Fibroblast of gingiva (primary cell): ENCODE data around the gene CBLC.
"Not testable (repeated sequence)": the region's sequence is repeated elsewhere in the genome, so short reads cannot be mapped to it uniquely, and the experiment has no call there.

Source experiments
- DNase-seq: peaks from one replicate; pipeline ENCODE4 v3.0.0-alpha.2; 2011; ENCODE audit warnings: low read depth

The CBLC gene

DNA sequence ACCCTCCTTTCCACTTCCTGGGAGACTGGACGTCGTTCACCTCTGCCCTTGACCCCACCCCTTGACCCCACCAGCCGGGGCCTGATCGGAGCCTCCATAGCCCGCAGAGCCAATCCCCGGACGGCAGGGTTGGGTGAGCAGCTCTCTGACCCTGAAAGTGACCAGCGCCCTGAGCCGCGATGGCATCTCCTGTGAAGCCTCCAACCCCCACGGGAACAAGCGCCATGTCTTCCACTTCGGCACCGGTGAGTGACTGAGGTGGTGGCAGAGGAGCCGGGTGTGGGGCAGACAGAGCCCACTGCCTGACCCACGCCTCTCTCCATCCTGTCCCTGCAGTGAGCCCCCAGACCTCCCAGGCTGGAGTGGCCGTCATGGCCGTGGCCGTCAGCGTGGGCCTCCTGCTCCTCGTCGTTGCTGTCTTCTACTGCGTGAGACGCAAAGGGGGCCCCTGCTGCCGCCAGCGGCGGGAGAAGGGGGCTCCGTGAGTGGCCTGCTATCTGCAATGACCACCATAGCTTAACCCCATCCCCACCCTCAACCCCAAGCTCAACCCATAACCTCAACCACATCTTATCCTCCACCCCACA, 41.6 kb downstream of the CBLC start:
- no peak for DNase-seq

DNA sequence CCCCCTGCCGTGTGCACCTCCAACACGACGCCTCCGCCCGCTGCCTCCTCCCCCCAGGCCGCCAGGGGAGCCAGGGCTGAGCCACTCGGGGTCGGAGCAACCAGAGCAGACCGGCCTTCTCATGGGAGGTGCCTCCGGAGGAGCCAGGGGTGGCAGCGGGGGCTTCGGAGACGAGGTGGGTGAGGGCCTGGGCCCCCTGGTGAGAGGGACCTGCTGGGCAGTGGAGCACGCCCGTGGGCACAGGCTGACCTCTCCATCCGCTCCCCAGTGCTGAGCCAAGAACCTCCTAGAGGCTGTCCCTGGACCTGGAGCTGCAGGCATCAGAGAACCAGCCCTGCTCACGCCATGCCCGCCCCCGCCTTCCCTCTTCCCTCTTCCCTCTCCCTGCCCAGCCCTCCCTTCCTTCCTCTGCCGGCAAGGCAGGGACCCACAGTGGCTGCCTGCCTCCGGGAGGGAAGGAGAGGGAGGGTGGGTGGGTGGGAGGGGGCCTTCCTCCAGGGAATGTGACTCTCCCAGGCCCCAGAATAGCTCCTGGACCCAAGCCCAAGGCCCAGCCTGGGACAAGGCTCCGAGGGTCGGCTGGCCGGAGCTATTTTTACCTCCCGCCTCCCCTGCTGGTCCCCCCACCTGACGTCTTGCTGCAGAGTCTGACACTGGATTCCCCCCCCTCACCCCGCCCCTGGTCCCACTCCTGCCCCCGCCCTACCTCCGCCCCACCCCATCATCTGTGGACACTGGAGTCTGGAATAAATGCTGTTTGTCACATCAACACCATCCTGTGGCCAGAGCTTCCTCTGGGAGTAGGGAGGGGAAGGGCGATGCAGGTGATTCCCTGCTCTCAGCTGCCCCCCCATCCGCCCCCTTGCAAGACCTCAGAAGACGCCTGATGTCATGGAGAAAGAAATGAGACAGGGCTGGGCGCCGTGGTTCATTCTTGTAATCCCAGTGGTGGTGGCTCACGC, 43.2 kb downstream of the CBLC start:
- DNase-seq, result no peak

DNA sequence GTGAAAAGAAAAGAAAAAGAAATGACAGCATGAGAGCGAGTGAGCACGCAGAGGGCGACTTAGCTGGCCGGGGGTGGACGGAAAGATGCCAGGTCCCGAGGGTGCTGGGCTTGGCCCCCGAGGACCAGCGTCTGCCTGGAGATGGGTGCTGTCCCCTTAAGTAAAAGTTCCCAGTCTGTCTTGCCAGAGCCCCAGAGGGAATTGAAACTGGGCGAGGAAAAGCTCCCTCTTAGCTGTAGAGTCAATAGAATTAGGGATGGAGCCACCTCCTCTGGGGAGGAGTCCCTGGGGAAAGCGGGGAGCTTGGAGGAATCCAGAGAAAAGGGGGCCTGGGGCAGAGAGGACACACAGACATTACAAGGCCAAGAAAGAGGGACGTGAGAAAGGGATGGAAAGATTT, 44.5 kb downstream of the CBLC start:
- no peak for DNase-seq

DNA sequence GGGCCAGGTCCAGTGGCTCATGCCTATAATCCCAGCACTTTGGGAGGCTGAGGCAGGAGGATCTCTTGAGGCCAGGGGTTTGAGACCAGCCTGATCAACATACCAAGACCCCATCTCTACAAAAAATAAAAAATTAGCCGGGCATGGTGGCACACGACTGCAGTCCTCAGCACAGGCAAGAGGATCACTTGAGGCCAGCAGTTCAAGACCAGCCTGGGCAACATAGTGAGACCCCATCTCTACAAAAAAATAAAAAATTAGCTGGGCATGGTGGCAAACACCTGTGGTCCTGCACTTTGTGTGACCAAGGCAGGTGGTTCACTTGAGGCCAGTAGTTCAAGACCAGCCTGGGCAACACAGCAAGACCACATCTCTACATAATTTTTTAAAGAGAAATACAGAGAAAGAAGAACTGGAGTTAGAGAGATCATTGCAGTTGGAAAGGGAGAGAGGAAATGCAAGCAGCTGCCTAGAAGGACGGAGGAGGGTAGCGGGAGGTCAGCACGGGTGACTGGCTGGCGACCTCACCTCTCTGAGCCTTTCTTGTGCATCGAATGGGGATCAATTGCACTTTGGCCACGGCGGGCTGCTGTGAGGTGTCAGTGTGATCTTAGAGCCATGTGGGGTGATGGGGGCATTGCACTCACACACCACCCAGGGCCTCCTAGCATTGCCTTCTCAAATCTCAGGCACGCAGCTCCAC, 45.1 kb downstream of the CBLC start:
- no peak for DNase-seq

DNA sequence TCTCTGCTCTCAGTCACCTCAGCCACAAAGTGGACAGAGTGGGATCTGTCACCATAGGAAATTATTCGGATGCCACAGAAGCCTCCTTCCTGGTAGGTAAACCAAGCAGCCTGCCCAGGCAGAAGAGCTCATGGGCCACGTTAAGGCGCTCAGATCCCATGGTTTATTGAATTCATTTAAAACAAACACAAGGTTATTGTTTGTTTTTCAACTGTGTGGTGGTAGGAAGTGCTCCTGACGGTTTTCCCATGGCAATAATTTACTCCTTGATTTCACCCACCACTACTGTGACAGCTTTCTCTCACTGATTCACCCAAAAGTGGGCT, 45.6 kb downstream of the CBLC start:
- no peak for DNase-seq

DNA sequence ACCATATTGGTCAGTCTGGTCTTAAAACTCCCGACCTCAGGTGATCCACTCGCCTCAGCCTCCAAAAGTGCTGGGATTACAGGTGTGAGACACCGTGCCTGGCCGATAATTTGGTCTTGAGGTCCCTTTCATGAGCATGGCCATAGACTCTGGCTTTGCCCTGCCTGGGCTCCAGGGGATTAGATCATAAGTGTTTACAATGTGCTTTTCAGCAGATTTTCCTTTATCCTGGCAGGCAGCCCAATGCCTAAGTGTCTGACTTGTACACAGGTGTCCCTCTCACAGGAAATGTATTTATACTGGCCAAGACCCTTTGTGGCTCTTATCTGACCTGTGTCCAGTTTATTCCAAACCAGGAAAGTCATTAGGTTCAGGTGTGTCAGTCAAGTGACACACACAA, 47.1 kb downstream of the CBLC start:
- no peak for DNase-seq

DNA sequence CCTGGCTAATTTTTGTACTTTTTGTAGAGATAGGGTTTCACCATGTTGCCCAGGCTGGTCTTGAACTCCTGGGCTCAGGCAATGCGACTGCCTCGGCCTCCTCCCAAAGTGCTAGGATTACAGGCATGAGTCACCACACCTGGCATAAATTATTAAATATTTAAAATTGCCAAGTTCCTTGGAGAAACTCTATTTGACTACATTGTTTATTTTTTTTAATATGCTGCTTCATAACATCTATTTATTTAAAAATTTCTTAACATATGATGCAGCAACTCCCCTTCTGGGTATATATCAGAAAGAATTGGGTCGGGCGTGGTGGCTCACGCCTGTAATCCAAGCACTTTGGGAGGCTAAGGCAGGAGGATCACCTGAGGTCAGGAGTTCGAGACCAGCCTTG, 55.2 kb downstream of the CBLC start:
- DNase-seq, result peak; percentile 73

DNA sequence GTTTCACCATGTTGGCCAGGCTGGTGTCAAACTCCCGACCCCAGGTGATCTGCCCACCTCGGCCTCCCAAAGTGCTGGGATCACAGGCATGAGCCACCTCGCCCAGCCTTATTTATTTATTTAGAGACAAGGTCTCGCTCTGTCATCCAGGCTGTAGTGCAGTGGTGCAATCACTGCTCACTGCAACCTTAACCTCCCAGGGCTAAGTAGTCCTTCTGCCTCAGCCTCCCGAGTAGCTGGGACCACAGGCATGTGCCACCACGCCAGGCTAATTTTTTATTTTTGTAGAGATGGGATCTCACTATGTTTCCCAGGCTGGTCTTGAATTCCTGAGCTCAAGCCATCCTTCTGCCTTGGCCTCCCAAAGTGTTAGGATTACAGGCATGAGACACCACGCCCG, 56.7 kb downstream of the CBLC start:
- DNase-seq, result not testable (repeated sequence)

DNA sequence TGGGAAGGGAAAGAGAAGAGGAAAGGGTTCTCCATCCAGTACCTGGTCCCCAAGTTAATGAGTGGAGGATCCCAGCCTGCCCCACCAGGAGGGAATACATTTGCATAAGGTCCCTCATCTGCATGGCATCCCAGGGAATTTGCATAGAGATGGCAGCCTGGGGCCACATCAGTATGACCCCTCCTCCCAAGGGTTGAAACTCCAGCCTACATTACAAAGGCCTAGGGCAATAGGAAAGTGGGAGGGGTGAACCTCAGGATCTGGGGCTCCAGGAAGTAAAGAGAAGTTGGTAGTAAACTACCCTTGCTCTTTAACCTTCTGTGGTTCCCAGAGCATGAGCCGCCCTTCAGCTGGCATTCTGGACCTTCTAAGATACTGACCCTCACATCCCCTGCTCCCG, 61.6 kb downstream of the CBLC start:
- DNase-seq, result no peak

DNA sequence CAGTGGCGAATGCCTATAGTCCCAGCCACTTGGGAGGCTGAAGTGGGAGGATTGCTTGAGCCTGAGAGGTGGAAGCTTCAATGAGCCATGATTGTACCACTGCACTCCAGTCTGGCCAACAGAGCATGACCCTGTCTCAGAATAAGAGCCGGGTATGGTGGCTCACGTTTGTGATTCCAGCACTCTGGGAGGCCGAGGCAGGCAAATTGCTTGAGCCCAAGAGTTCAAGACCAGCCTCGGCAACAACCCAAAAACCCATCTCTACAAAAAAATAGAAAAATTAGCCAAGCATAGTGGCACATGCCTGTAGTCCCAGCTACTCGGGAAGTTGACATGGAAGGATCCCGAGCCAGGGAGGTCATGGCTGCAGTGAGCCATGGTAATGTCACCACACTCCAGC, 63.1 kb downstream of the CBLC start:
- DNase-seq, result no peak

DNA sequence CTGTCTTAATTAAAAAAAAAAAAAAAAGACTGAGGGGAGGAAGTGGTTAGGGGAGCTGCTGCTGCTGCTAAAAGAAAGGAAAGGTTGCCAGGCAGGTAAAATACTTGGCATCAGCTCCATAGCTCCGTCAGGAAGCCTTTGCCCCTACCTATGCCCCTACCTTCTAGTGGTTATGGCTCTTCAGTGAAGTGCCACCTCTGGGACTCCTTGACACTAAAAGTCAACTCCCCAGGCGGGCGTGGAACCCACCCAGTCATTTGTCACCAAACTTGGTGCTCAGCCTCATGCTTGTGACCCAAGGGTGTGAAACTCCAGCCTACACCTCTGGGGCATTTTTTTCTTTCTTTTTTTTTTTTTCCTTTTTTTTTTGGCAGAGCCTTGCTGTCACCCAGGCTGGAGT, 63.5 kb downstream of the CBLC start:
- DNase-seq, result no peak

DNA sequence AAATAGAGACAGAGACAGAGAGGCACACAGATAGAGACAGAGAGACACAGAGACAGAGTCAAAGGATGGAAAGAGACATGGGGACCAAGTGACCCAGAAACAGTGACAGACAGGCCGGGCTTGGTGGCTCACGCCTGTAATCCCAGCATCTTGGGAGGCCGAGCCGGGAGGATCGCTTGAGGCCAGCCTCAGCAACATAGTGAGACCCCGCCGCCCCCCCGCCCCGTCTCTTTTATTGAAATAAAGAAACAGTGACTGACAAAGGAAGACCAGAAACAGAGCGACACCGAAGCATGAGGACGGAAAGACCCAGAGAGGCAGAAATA, 67.6 kb downstream of the CBLC start:
- no peak for DNase-seq

DNA sequence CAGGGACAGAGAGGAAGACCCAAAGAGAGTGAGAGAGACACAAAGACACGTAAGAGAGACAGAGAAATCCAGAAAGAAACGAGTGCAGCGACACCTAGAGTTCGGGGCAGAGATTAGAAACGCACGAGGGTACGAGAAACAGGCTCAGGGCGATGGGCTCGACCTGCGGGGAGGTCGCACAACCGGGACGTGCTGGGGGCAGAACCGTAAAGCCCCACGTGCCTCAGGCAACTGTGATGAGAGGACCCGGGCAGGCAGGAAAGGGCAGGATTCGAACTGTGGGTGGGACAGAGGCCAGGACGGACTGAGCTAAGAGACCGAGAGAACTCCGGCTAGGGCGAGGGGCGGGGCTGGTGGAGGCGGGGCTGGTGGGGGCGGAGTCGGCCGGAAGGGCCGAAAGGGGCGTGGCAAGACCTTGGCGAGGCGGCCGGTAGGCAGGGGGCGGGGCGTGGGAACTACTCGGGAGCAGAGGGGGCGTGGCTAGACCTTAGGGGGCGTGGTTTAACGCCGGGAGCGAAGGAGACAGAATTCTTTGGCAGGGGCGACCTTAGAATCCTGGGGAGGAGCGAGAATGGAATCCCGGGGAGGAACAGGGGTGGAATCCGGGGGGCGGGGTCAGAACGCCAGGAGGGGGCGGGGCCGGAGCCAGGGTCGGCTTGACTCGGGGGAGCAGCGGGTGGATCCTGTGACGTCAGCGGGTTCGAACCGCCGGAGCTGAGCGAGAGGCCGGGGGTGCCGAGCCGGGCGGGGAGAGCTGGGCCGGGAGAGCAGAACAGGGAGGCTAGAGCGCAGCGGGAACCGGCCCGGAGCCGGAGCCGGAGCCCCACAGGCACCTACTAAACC, 68.1 kb downstream of the CBLC start, which contains the start of gene NECTIN2:
TSS of gene NECTIN2 (plus strand) at position 686 of the 843 bp plus-strand sequence. CDS start 229 bp downstream, outside the sequence.
- DNase-seq, result peak; percentile 97

DNA sequence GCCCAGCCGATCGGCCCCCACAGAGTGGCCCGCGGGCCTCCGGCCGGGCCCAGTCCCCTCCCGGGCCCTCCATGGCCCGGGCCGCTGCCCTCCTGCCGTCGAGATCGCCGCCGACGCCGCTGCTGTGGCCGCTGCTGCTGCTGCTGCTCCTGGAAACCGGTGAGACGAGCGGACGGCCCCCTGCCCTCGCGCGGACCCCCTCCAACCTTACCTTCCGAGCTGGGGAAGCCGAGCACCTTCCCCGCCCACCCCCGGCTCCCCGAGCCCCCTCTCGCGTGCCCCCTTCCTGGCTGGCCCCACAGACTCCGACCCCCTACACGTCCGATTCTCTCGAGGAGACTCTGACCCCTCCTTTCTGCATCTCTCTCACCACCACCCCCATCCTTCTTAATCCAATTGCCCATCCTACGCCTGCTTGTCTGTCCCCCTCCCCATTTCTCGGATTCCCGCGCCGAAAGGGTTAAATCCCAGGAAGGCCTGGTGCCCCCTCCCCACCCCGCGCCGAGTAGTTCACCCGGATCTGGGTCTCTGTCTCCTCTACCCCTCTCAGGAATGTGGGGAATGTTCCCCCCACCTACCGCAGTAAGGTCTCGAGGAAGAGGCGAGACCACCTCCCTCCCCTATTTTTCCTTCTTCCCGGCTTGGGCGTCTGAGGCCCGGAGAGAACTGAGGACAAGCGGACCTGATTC, 68.9 kb downstream of the CBLC start:
- no peak for DNase-seq

DNA sequence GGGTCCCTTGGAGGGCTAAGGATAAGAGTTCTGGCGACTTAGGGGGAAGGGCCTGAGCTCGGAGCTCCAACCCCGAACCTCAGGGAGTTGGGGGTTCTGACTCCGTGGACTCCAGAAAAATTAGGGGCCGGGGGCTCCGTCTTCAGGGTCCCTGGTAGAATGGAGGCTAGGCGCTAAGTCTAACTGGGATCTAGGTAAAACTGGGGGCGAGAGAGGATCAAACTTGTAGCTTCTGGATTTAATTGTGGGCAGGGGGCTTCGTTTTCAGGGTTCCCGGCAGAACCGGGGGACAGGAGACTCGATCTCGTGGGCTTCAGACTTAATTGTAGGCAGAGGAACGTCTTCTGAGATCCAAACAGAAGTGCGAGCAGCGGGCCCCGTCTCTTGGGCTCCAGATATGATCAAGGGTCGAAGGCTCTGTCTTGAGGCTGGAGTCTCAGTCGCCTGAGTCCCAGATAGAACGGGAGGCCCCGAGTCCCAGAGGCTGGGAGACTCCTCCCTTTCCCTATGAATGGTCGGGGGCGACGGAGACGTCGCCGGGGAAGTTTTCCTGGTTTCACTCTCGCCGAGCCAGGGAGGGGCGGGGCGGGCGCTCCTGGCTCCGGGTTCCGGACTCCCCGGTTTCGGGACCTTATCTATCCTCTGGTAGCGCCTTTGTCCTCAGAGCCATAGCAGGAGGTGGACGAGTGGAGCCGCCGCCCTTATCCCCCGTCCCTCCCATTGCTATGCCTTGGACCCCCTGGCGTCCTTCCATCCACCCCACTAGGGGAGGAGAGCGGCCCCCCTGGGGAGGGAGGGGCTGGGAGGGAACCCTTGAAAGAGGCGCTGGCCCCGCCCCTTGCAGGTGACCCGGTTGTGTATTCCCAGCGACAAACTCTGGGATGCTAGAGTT, 69.7 kb downstream of the CBLC start:
- DNase-seq, result peak; percentile 49

DNA sequence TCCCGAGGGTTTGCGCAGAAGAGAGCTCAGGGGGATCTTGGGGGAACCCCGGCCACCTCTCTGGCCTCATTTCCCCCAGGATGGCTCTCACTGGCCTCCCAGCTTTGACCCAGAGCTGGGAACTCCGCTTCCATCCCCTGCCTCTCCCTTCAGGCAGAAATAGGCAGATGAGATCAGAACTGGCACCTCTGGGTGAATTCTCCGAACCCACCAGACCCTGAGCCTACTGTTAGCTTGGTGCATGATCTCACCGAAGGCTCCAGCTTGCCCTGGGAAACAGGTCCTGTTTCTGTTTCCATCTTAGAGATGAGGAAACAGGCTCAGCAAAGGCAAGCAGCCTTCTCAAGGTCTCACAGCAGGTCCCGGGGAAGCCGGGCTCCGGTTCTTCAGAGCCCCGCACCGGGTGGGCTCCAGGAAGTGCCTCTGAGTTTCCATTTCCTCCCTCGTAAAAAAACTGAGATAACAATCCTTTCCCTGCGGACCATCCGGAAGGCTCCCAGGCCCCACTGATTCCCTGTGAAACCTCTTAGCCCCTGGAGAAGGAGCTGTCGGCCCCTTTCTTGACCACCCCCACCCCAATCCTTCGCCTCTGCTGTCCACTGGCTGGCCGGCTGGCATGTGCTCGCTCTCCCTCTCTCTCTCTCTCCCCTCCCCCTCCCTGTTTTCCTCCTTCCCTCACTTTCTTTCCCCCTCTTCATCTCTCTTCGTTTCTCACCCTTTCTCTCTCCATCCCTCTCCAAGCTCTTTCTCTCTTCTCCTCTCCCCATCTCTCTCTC, 70.5 kb downstream of the CBLC start:
- peak; percentile 33 for DNase-seq

DNA sequence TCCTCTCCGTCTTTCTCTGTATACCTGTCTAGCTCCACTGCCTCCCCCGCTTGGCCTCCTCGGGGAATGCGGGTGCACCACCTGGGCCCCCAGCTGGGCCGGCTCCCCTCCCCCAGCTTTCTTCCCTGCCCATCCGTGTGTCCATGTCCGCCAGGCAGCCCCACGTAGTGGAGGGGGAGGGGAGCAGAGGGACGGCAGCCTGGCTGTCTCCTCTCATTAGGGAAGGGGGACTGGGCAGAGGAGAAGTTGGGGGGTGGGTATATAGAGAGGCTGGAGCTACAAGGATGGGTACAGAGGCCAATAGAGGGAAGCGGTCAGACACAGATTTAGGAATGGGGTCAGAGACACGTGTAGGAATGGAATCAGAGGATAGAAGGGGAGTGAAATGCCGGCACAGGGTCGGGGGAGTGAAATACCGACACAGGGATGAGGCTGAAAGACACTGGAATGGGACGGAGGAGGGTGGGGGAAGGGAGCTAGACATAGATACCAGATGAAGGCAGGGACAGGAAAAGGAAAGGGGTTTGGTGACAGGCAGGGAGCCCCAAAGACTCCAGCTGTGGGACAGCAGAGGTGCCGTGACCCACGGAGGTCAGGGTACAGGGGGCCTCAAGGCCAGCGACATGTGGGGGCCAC, 71.2 kb downstream of the CBLC start:
- DNase-seq, result no peak
